Activated CD8-positive, alpha-beta memory T cell treated with anti-CD3 and anti-CD28 coated beads, Interleukin-2, amount 50 U/mL, for 24 hours (primary cell): ENCODE results near the gene COL9A2.

Experiments
- DNase-seq: peaks from one replicate; pipeline ENCODE4 v3.0.0-alpha.2; 2020; ENCODE audit errors: extremely low read depth

COL9A2 gene

DNA sequence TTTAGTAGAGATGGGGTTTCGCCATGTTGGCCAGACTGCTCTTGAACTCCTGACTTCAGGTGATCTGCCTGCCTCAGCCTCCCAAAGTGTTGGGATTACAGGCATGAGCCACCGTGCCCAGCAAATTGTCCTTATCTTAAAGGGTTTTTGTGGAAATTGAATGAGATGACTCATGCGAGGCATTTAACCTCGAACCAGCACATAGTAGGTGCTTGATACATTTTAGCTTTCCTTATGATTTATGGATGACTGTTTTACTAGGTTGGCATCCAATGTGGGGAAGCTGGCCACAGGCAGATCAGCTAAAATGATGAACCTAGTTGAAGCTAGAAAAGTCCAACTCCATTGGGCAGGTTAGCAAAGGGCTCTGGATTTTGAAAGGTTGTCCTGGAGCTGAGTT is 1.4 kb upstream of the COL9A2 start:
- DNase-seq, result no peak

DNA sequence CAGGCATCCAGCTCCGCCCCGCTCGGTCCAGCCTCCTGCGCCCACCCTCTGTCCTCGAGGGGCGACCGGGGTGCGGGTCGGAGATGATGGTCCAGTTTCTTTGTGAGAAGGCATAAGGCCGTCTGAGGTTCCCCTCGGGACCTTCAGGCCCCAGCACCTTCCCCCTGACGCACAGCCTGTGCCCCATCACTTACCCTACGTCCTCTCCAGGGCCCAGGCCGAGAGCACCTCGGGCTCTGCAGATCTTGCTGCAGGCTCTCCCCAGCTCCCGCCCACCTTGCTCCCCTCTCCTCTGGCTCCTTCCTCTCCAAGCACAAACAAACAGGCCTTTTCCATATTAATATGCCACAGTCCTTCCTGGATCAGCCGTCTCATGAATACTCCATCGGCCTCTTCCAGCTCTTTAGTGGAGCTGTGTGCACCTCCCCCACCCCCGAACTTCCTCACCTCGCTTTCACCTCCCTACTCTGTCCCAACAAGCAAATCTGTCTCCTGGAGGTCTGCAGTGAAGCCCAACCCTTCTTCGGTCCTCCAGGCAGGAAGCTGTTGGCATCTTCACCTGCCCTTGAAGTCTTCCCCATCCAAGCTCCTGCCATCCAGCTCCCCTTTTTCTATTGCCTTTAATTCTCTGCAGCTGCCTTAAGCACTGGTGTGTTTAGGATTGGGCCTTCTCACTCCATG is 448 bp upstream of the COL9A2 start:
- DNase-seq, result no peak

DNA sequence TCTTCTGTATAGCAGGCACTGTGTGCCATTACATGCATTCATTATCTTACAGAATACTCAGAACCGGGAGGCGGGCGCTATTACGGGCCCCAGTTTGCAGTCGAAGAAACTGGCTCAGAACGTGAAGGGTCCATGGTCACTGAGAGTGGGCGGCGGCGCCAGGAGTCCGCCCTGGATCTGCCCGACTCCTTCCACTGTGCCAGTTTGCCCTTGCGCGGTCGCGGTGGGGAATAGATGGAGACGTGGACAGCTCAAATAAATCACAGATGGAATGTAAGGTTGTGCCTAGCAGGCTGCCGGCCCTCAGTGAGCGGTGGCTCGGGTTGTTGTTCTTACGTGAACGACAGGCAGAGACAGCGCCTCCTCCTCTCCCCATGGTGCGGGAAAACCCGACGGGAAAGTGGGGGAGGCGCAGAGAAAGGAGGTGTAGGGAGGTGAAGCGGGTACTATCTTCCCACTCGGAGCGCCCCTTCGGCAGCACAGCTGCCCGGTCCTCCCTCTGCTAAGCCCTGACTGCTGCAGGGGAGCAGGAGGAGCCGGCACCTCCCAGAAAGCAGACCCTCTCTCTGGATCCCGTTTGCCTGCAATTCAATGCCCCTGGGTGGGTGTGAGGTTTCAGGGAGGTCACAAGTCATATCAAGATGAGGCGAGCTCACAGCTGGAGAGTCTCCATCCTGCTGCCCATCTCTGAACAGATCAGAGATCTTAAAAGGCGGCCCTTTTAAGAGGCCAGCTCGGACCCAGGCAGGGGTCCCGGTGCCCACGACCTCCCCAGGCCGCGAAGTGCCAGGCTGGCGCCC is 1.1 kb downstream of the COL9A2 start:
- no peak for DNase-seq

DNA sequence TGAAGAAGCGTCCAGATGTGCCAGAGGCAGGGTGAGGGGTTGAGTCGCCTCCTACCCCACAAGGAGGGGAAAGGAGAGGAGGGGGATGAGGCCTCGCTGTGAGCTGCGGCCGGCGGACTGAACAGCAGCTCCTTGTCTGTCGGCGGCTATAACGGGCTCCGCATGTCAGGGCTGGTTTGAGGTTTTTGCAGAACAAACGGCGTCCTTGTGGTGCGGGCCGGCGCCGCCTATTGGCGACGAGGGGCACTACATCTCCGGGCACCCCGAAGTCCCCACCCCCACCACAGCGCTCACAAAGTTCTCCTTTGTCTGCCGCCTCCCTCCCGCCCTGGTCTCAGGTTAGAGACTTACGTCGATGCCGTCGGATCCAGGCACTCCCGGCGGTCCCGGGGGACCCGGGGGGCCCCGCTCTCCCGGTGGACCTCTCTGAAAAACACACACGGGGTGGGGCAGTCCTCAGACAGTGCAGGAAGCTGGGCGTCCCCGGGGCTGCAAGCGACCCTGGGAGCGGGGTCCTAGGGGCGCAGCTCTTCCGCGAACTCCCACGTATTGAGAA is 1.8 kb downstream of the COL9A2 start:
- peak; percentile 53 for DNase-seq

DNA sequence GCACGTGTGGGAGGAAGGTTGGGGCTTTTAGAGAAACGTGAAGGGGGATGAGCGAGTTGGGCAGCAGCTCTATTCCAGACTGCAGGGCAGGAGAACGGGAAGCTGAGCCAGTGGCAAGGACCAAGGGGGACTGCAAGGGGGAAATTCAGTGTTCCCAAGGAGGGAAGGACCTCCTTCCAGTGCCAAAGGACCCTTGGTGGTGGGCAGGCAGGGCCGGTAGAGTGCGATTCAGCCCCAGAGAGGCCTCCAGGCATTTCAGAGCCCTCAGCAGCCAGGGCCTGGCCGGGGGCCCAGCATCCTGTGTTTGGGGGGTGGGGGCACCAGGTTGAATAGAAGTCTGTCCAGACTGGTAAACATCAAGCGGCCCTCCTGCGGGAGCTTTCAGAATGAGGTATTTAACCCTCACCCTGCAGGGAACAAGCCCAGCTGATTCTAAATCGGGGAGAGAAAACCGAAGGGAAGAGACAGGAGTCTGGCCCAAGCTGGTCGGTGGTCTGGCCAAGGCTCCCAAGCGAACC is 2.3 kb downstream of the COL9A2 start:
- no peak for DNase-seq

DNA sequence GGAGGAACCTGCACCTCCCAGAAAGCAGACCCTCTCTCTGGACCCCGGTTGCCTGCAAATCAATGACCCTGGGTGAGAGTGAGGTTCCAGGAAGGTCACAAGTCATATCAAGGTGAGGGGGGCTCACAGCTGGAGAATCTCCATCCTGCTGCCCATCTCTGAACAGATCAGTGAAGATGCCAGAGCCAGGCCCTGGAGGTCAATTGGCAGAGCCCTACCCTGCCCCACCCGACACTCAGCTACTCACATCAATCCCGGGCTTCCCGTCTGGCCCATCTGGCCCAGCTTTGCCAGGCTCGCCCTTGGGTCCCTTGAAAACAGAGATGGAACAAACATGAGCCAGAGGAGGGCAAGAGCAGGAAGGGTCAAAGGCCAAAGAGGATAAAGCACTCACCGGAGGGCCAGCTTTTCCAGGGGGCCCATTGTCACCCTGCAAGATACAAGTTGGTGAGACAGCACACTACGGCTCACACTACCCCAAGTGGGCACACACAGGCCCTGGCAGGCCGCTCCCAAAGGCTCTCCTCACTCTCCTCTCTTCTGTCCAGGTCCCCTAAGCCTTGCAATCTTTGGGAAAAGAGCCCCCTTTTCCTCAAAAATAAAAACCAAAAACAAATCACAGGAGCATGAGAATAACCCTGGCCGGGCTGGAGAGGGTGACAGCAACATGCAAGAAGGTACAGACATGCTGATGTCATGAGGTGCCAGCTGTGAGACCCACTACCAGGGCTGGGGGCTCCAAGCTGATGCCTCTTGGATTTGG is 2.9 kb downstream of the COL9A2 start:
- DNase-seq, result no peak

DNA sequence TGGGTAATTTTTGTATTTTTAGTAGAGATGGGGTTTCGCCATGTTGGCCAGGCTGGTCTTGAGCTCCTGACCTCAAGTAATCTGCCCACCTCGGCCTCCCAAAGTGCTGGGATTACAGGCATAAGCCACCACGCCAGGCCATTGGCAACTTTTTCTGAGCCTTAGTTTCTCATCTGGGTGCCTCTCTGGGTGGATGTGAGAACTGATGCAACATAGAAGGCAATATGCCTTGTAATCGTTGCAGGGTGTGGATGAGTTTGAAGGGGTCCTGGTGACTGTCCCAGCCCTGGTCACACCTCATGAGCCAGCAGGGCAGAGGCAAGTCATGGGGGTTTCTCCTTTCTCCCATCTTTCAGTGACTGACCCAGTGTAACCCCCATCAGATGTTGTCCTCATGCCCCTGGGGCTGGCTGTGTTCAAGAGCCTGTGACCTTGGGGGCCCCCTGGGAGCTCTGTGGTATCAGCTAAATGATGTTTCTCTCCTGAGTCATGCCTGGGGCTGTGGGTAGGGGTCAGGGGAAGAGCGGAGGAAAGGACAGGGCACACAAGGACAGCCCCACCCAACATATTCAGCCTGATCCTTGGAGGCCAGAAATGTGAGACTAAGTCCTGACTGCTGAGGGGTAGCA is 3.6 kb downstream of the COL9A2 start:
- no peak for DNase-seq

DNA sequence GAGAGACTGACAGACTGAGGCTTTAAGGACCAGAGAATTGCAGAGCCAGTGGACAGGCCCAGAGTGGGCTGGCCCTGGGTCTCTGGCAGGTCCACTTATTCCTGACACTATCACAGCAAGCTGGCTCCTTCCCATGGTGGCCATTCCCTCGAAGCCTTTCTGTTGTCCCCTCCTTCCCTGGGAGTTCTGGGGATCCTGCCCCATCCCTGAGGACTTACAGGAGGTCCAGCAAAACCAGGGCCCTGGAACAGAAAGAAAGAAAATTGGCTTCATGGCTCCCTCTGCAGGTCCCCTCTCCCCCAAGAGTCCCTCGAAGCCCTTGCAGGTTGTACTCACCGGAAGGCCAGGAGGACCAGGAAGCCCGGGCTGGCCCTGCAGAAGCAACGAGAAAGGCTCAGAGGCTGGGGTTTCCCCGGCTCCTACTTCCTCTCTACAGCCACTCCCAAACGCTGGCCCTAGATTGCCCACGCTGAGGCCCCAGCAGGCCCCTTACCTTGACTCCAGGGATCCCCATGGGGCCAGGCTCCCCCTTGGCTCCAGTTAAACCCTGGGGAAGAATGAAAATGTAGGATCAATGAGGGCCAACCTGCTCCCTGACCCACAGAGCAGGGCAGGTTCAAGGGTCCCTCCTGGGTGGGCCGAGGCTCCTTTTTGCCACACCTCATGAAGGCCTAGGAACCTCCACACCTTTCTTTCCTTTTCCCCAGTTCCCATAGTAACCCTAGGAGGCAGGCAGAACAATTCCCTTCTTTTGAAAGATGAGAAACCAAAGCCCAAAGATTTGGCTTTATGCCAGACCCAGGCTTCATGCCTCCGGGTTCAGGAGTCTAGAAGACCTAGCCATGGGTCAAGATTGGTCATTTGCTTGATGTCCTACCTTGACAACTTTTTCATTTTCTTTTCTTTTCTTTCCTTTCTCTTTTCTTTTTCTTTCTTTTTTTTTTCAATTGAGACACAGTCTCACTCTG is 4.6 kb downstream of the COL9A2 start:
- no peak for DNase-seq

DNA sequence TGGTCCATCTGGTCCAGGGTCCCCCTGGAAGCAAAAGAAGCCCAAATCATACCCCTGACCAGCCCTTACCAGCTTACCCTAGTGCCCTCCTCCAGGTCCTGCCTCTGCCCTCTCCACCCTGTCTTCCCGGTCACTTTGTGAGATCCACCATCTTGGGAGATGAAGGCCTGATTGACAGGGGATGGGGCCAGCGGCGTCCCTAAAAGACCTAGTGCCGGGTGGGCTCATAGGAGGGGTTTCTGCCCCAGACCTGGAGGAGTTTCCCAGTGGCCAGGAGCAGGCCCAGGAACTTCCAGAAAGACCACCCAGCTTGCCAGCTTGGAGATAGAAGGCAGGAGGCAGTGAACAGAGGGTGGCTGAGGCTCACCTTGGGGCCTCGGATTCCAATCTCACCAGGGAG is 5.4 kb downstream of the COL9A2 start:
- no peak for DNase-seq

DNA sequence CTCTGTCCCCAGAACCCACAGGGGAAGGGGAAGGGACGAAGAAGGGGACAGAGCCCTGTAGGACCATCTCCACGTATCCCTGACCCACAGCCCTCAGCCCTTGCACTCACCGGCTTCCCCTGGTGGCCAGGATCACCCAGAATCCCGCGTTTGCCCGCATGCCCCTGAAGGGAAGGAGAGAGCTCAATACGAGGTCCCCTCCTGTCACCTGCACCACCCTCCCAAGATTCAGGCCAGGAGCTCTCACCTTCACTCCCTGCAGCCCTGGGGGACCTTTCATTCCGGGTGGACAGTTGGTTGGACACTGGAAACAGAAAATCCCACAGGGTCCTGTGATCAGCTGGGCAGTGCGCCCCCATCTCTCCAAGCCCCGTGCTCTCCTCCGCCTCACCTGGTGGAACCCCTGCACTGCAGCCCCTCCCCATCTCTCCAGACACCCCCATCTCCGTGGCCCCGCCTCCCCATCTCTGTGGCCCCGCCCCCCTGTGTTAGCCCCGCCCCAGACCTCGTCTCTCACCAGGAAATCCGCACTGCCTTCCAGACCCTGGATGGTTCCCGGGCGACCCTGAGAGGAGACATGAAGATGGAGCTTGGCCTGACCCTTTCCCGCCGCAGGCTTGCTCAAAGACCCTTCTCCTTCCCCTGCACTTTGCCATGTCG is 6.0 kb downstream of the COL9A2 start:
- DNase-seq, result no peak

DNA sequence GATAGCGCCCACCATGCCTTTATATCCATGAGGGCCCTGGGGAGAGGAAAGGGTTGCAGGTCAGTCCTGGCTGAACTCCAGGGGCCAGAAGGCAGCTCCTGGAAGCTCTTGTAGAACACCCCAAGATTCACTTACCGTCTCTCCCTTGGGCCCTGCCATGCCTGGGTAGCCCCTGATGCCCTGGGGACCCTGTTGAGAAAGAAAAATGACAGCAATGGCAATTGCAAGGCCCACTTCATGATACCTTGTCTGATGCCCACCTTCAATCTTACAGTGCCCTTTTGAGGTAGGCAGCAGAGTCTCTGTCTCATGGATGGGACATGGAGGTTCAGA is 7.0 kb downstream of the COL9A2 start:
- DNase-seq, result no peak

DNA sequence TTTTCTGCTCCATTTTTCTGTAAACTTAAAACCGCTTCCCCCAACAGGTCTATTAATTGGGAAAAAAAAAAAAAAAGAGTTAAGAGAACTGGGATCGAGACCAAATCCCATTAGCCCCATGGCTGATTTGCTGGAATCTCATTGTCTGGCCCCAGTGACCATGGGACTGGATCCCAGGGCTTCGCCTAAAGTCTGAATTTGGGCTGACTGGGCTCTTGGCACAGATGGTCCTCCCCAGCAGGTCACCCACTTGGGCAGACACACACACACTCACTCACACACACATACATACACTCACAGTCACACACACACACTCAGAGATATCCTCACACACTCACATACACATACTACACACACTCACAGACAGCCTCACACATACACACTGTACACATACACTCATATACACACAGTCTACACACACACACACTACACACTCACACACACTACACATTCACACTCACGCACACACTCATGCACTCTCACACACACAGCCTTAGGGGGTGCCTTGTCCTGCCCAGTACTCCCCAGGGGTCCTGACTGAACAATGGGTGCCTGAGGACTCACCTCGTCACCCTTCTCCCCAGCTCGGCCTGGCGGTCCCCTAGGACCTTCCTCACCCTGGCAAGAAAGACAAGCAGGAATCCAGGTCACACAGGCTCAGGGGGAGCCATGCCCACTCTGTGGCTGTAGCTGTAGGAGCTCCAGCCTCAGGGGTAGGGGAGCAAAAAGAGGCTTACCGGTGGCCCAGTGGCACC is 7.5 kb downstream of the COL9A2 start:
- DNase-seq, result no peak

DNA sequence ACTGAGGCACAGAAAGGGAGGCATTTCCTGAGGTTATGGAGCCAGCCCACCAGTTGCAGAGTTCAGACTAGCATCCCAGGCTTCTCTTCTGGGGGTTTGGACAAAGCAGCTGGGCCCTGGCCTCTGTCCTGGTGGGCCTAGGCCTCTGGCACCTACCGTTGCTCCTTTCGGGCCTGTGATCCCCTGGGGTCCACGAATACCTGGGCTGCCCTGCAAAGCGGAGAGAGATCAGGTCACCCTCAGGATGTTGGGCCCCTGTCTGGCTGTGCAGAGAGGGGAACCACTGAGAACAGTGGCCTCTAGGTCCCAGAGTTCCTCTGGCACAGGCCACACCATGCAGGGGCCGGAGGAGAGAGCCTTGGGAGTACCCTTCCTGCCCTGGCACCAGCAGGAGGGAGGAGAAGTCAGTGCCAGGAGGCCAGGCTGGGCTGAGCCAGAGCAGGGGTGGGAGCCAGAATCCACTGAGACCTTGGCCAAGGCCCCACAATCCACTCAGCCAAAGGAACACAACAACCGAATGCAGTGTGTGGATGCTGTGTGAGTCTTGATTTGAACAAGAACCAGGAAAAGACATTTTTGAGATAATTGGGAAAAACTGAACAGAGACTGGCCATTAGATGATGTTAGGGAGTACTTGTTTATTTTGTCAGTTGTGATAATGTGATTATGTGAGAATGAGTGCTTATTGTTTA is 8.9 kb downstream of the COL9A2 start:
- DNase-seq, result no peak

DNA sequence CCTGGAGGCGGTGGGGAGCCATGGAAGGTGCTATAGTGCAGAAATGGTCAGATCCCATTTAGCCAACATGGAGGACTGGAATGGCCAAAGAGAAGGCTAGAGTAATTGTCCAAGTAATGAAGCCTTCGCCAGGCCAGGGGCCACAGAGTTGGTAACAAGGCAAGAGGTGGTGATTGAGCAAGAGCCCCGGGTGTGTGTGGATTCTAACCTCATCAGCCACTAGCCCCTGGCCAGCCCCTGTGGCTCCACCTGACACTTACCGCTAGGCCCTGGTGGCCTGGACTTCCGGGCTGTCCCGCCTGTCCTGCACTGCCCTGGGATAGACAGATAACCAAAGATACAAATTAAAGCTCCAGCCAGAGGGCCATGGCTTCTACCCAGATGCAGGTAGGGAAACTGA is 9.9 kb downstream of the COL9A2 start:
- DNase-seq, result no peak

DNA sequence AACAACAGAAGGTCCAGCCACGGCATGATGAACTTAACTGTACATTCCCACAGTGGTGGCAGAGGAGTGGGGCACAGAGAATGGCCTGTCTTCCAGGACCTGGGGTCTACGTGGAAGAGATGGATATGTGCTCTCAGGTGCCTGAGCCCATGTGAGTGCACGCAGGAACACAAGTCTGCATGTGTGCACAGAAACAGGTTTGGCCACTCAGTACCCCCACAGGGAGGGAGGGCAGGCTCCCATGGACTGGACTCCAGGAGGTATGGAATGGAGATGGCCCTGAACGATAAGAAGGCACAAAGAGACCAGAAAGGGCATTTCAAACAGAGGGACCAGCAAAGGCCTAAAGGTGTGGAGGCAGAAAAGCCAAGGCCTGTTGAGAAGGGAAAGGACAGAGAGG is 10.8 kb downstream of the COL9A2 start:
- no peak for DNase-seq

DNA sequence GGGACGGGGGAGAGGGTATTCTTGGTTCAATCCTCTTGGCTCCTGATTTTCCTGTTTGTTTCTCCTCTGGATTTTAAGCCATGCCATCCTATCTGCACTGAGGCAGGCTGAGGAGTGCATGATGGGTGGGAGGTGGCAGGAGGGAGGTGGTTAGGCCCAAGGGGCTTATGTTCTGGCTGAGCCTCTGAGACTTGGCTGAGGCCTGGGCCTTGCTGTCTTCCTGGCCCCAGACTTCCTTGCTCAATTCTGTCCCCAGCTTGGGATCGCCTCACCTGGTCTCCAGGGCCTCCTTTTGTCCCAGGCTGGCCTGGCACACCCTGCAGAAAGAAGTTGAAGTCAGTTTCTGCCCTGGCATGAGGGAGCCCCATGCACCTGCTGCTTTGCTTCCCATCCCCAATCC is 11.2 kb downstream of the COL9A2 start:
- no peak for DNase-seq

DNA sequence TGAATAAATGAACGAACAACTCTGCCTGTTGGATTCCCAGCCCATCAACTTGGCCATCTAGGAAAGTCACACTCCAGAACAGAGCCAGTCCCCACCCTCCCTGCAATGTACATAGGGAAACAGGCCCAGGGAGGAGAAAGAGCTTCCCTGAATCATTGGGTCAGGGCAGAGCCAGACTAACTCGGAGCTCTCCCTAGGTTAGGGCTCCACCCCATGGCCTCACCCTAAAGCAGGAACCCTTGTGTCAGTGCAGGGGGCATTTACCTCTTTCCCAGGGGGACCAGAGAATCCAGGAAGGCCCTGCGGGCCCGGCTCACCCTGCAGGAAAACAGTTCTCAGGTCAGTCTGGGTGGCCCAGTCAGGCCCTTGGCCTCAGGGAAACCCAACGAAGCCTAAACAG is 11.6 kb downstream of the COL9A2 start:
- DNase-seq, result no peak

DNA sequence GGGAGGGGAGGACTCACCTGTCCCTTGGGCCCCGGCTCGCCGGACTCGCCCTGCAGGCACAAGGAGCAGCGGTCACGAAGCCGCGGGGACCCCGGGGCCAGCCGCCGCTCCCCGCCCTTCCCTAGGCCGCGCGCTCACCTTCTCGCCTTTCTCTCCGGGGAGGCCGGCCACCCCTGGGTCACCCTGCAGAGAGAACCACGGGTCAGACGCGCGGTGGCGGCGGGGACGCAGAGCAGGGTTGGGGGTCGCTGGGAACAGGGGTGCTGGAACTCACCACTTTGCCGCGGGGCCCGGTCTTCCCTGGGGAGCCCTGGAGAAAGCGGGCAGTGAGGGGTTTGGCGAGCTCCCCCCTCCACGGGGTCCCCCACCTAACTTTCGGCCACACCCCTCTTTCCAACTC is 13.3 kb downstream of the COL9A2 start:
- no peak for DNase-seq
